Adrenal gland (tissue), 12 donors: ENCODE measurements around the gene TP53I3. TPM values are rescaled to one million over a fixed set of nuclear protein-coding genes. Genes with fewer than 3 reads are reported as not detected.

Experiments used
- DNase-seq, 7 donors: peaks; one replicate each; pipeline ENCODE4 v3.0.0-alpha.2; 2019 to 2020
- H3K27ac ChIP-seq, 5 donors: fragments of 200-600 bp; sonication (generic) in 4 of 5; 1 replicate in 3 of 5; 2 replicates in 2 of 5; pipeline versions ENCODE4 v1.5.1 to v1.8.0; 2016 to 2020; ENCODE audit warnings: mild to moderate bottlenecking in 1 of 5
- H3K27me3 ChIP-seq: fragments of 200-600 bp; 2 replicates; pipeline ENCODE4 v1.8.0; 2021
- H3K36me3 ChIP-seq, 2 donors: fragments of 200-600 bp; replicated peaks in 1 of 2; 1 replicate in 1 of 2; 2 replicates in 1 of 2; pipeline versions ENCODE4 v1.5.1 to v1.8.0; 2018 to 2022
- H3K4me1 ChIP-seq, 2 donors: fragments of 200-600 bp; replicated peaks in 1 of 2; 1 replicate in 1 of 2; 2 replicates in 1 of 2; pipeline versions ENCODE4 v1.5.1 to v1.8.0; 2018 to 2021
- H3K4me3 ChIP-seq, 4 donors: fragments of 200-600 bp; sonication (generic) in 3 of 4; one replicate each; pipeline ENCODE4 v1.5.1; 2016 to 2018
- H3K9me3 ChIP-seq, 3 donors: fragments of 200-600 bp; sonication (generic) in 1 of 3; replicated peaks in 1 of 3; 1 replicate in 2 of 3; 2 replicates in 1 of 3; pipeline versions ENCODE4 v1.5.1 to v1.8.0; 2016 to 2021
- POLR2A ChIP-seq, 2 donors: fragments of 450-650 bp; IDR thresholded peaks; one replicate each; pipeline ENCODE4 v1.6.1; 2017; ENCODE audit warnings: antibody characterized with exemption in 2 of 2, mild to moderate bottlenecking in 2 of 2, moderate library complexity in 1 of 2
- WGBS, 4 donors: extraction: QIAGEN DNeasy Blood & Tissue Kit in 2 of 4; methylation state at CpG; one replicate each; pipeline versions ENCODE4 v1.1.5 to v1.1.7; 2013 to 2017; 5-methylcytosine and 5-hydroxymethylcytosine counted together
- intact Hi-C, 2 donors: fragments of 100-400 bp; cut with DNase I; formaldehyde crosslinking; loops; one replicate each; pipeline versions ENCODE4 v1.14.1 to v1.15.0; 2022 to 2023
- polyA plus RNA-seq, 3 donors: library from polyadenylated mRNA; stranded (reverse); fragments of 200-250 nt in 2 of 3; fragments of 350-450 nt in 1 of 3; fragmentation: Illumina TruSeq in 1 of 3; extraction: RNeasy Lipid Tissue Mini Kit (QIAGEN cat#74804) in 1 of 3; gene quantifications; one replicate each; pipeline ENCODE4 v1.2.3, GENCODE V29; 2013 to 2014
- total RNA-seq, 9 donors: library from RNA; depleted of rRNA in 4 of 9; stranded (reverse); fragments of >200 nt in 4 of 9; fragments of 120-200 nt in 1 of 9; fragmentation: NEBNext Ultra II Directional in 1 of 9; extraction: Animal tissue kit (Norgen Biotek cat#: 25700) in 1 of 9; gene quantifications; one replicate each; pipeline versions ENCODE4 v1.1.0 to v1.2.4, GENCODE V29; 2013 to 2023
- TF ChIP-seq, protein P1 (sequence below), 6 experiments: fragments of 450-650 bp in 4 of 6; fragments of 200-600 bp in 2 of 6; sonication (generic) in 1 of 6; IDR thresholded peaks; 1 replicate in 5 of 6; 2 replicates in 1 of 6; pipeline versions ENCODE4 v1.5.1 to v1.8.0; 2016 to 2021; ENCODE audit warnings: antibody characterized with exemption in 6 of 6, mild to moderate bottlenecking in 2 of 6, moderate library complexity in 1 of 6
- donor health status: healthy with polysubstance abuse.
- donor health status: Bipolar disorder and iron deficiency.
- donor health status: DM: yes; HTN: yes; CAD: no.
- donor health status: DM: no; HTN: no; CAD: no.
- donor health status: DM: no; HTN: no; CAD: no.
- donor health status: DM: yes; HTN: yes; CAD: no.

Gene TP53I3
- total and polyA plus RNA-seq, 12 donors, result 18.4 to 50.0 (median 27.3) TPM

DNA sequence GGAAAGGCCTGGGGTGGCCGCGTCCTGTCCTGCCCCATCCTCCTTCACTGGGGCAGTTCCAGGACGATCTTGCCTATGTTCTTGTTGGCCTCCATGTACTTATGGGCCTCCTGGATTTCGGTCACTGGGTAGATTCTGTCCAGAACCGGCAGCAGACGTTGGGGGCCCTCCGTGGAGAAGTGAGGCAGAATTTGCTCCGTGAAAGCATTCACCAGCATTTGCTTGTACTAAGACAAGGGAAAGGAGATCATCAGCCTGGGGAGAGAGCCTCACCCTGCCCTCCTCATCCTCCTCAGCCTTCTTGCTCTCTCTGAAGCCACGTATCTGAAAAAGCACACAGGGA is 7.1 kb downstream of the TP53I3 start:
- TF ChIP-seq, protein P1, sequence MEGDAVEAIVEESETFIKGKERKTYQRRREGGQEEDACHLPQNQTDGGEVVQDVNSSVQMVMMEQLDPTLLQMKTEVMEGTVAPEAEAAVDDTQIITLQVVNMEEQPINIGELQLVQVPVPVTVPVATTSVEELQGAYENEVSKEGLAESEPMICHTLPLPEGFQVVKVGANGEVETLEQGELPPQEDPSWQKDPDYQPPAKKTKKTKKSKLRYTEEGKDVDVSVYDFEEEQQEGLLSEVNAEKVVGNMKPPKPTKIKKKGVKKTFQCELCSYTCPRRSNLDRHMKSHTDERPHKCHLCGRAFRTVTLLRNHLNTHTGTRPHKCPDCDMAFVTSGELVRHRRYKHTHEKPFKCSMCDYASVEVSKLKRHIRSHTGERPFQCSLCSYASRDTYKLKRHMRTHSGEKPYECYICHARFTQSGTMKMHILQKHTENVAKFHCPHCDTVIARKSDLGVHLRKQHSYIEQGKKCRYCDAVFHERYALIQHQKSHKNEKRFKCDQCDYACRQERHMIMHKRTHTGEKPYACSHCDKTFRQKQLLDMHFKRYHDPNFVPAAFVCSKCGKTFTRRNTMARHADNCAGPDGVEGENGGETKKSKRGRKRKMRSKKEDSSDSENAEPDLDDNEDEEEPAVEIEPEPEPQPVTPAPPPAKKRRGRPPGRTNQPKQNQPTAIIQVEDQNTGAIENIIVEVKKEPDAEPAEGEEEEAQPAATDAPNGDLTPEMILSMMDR (IDR thresholded peaks at IDR 0.05), result no peak
- intact Hi-C loops, result loop anchor here (5.0 to 10.0 kb wide), 2 partner anchors 150 to 153 kb away; partner anchors contain the start of gene ATAD2B (in 2 of the 2)
- Histone ChIP-seq H3K4me3 (peak overlapping the region in 3 of 4 donors; percentile 42 to 90 (median 66)), H3K27me3 (no peaks in the 10 kb centered on the region), H3K36me3 (peaks cover 0 to 28% of the 10 kb centered on the region in 2 donors), H3K9me3 (no peaks in the 10 kb centered on the region), H3K27ac (peak overlapping the region; percentile 68 to 96 (median 84)), H3K4me1 (peaks cover 14 to 20% of the 10 kb centered on the region in 2 donors)
- 5 to 13% (median 8%) methylated on average over 8 to 9 of the region's 9 CpGs for WGBS, 4 donors
- no peak for DNase-seq

DNA sequence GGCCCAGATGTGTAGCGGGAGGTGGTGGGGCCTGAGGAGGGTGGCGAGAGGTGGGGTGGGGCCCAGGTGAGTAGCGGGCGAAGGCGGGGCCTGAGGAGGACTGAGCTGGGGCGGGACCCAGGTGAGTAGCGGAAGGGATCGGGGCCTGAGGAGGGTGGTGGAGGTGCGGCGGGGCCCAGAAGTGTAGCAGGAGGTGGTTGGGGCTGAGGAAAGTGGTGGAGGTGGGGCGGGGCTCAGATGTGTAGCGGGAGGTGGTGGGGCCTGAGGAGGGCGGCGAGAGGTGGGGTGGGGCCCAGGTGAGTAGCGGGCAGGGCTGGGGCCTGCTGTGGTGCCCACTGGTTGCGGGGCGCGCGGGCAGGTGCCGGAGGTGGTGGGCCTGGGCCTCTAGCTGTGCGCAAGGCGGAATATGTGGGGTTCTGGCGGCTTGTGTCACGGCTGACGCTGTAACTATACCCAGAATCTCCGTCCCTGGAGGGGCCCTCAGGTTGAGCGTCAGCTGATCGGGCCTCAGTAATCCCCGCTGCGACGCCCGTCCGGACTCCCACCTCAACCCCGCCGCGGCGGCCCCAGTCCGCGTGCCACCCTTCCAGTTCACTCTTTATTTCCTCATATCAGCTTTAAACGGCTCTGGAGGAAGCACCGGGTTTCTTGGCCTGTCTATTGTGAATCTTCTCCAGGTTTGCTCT is 7.6 kb downstream of the TP53I3 start:
- DNase-seq, result peak in 3 of 7 donors; percentile 31 to 47 (median 45)
- Histone ChIP-seq H3K27me3 (no peaks in the 10 kb centered on the region), H3K4me1 (peaks cover 14 to 20% of the 10 kb centered on the region in 2 donors), H3K36me3 (peaks cover 0 to 27% of the 10 kb centered on the region in 2 donors), H3K9me3 (no peaks in the 10 kb centered on the region), H3K27ac (peak overlapping the region; percentile 68 to 96 (median 84)), H3K4me3 (peak overlapping the region; percentile 28 to 90 (median 54))
- intact Hi-C loops, result loop anchor here (5.0 to 10.0 kb wide), 2 partner anchors 150 to 152 kb away; partner anchors contain the start of gene ATAD2B (in 2 of the 2)
- WGBS, 4 donors, result 1 to 3% (median 2%) methylated on average over 26 to 41 of the region's 41 CpGs
- TF ChIP-seq POLR2A (IDR thresholded peaks at IDR 0.05), result peak in 1 of 2 donors; percentile 3
- TF ChIP-seq, protein P1 (IDR thresholded peaks at IDR 0.05), result no peak

DNA sequence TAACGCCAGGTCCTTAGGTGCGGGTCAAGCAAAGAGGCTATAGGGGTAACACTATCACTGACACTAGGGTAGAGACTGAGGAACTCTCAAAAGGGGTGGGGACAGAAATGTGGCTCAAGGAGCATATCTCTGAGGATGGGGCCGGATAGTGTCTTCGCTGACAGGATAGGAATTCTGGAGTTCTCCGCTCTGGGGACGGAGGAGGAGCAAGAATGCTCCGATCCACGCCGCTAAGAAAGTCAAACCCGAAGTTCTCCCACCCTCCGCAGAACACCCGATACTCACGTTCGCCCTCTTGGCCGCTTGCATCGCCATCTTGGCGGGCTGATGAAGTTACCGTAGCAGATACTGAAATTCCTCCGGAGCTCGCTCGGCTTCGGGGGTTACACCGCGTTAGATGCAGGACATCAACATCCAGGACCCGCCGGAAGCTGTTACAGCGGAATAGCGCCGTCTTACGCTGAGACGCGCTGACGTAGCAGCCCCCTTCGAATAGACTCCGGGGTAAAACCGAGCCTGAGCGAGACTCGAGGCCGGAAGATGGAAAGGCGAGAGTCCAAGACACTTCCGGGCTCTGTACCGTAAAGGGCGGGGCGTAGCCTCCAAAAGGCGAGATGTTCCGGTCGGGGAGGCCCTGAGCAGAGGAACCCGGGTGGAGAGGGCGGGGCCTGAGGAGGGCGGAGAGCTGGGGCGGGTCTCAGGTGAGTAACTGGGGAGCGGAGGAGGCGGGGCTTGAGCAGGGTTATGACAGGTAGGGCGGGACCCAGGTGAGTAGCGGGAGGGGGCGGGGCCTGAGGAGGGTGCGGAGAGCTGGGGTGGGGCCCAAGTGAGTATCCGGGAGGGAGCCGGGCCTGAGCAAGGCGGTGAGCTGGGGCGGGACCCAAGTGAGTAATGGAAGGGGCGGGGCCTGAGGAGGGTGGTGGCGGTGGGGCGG is 8.5 kb downstream of the TP53I3 start, which contains the start of gene SF3B6:
TSS of gene SF3B6 (minus strand) at position 412 of the 934 bp plus-strand sequence. CDS start at position 315, 97 bp downstream.
- intact Hi-C loops, result loop anchor here (5.0 to 10.0 kb wide), 2 partner anchors 149 to 151 kb away; partner anchors contain the start of gene ATAD2B (in 2 of the 2)
- peak within 1 kb of the TSS; percentile 68 to 96 (median 84) for H3K27ac ChIP-seq
- 0 to 1% (median 0%) methylated on average over 31 to 64 of the region's 64 CpGs for WGBS, 4 donors
- peaks cover 14 to 20% of the 10 kb centered on the region in 2 donors for H3K4me1 ChIP-seq
- H3K9me3 ChIP-seq, result no peaks in the 10 kb centered on the region
- no peaks in the 10 kb centered on the region for H3K27me3 ChIP-seq
- H3K4me3 ChIP-seq, result peak within 1 kb of the TSS; percentile 28 to 90 (median 58)
- peaks cover 0 to 23% of the 10 kb centered on the region in 2 donors for H3K36me3 ChIP-seq
- TF ChIP-seq POLR2A (IDR thresholded peaks at IDR 0.05), result peak; percentile 12 to 76
- TF ChIP-seq, protein P1 (IDR thresholded peaks at IDR 0.05), result no peak
- DNase-seq, result peak; percentile 98 to 100 (median 99)
